Rectal smooth muscle tissue (tissue), 1 donor: ENCODE measurements around the gene EWSR1.

Source experiments
- H3K27ac ChIP-seq: one replicate; pipeline ENCODE4 v1.7.0; 2013; ENCODE audit warnings: low read depth, low read length, inconsistent platforms
- H3K27me3 ChIP-seq: one replicate; pipeline ENCODE4 v1.7.0; 2013; ENCODE audit warnings: low read length; ENCODE audit not compliant: control insufficient read depth, insufficient read depth
- H3K36me3 ChIP-seq: one replicate; pipeline ENCODE4 v1.7.0; 2013; ENCODE audit warnings: low read length; ENCODE audit not compliant: control insufficient read depth, insufficient read depth
- H3K4me1 ChIP-seq: one replicate; pipeline ENCODE4 v1.7.0; 2013; ENCODE audit warnings: low read length; ENCODE audit not compliant: control insufficient read depth, insufficient read depth
- H3K4me3 ChIP-seq: one replicate; pipeline ENCODE4 v1.7.0; 2013; ENCODE audit warnings: low read length
- H3K9ac ChIP-seq: one replicate; pipeline ENCODE4 v1.7.0; 2013; ENCODE audit warnings: low read length

Gene EWSR1

DNA sequence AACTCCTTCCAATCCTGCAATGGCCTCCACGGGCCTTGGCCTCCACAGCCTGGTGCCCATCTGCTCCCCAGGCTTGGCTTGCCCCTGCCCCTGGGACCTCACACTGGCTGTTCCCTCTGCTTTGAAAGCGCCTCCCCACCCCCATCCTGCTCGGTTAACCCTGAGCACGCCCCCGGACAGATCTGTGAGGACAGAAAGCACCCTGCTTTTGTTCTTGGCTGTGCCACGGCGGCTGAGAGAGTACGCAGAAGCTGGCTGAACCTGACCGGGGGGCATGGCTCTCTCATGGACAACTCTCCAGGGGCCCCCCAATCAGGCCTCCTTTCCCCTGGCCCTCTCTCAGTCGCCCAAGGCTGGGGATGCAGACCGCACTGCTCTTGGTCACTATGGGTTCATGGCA, 67.6 kb downstream of the EWSR1 start:
- Histone ChIP-seq H3K4me3 (no peak overlapping the region), H3K9ac (no peak overlapping the region), H3K27me3 (no peaks in the 10 kb centered on the region), H3K27ac (no peak overlapping the region), H3K4me1 (no peaks in the 10 kb centered on the region), H3K36me3 (peaks cover 45% of the 10 kb centered on the region)

DNA sequence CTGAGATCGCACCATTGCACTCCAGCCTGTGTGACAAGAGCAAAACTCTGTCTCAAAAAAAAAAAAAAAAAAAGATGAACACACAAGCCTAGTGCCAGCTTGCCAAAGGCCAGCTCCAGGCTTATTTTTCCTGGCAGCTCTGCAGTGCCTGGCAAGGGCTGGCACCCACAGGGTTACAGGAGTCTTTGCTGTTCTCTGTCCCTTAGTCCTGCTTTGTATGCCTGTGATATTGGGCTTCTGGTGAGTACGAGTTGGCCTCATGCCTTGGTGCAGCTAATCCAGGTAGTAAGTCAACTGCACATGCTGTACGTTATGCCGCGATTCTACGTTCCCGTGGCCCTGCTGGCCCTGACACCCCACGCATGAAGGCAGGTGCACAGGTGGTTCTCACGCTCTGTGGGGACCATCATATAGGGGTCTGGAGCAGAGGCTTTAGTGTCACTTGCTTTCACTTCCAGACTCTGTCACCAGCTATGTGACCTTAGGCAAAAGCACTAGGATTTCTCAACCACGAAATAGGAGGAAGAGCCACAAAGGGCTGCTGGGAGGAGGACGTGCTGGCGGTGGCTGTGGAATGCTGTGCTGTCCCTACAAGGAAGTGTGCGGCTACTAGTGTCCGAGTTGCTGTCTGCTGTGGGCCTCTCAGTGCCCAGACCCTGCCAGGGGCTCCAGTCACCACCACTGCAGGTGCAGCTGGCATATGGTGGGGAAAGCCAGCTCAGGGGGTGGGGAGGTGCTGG, 68.9 kb downstream of the EWSR1 start:
- no peaks in the 10 kb centered on the region for H3K27me3 ChIP-seq
- no peaks in the 10 kb centered on the region for H3K4me1 ChIP-seq
- H3K36me3 ChIP-seq = peaks cover 48% of the 10 kb centered on the region
- no peak overlapping the region for H3K27ac ChIP-seq
- H3K4me3 ChIP-seq = no peak overlapping the region
- H3K9ac ChIP-seq = no peak overlapping the region

DNA sequence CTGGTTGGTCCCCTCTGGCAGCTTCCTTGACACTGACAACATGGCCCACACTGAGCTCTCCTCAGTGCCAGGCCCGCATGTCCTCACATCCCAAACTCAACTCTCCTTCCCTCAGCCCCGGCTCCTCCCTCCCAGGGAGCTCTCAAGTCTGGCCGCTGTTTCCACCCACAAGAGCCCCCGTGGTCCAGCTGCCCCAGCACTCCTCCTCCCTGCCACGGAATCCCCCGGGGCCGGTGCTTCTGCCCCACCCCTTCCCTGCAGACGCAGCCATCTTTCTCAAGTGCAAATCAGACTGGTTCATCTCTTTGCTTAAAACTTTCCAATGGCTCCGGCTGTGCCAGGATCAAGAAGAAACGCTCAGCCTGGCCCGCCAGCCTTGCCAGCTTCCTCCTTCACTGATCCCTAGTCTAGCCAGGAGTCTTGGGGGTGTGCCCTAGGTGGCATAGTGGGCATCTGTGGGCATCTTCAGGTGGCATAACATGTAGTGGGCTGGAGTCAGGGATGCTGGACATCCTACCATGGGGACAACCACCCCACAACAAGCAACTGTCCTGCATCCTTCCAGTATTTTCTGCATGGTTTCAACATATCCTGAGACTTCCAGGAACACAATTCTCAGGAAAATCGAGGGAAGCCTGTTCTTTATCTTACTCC, 69.7 kb downstream of the EWSR1 start:
- H3K27ac ChIP-seq = no peak overlapping the region
- no peaks in the 10 kb centered on the region for H3K4me1 ChIP-seq
- no peak overlapping the region for H3K9ac ChIP-seq
- no peaks in the 10 kb centered on the region for H3K27me3 ChIP-seq
- H3K36me3 ChIP-seq = peaks cover 50% of the 10 kb centered on the region
- H3K4me3 ChIP-seq = no peak overlapping the region

DNA sequence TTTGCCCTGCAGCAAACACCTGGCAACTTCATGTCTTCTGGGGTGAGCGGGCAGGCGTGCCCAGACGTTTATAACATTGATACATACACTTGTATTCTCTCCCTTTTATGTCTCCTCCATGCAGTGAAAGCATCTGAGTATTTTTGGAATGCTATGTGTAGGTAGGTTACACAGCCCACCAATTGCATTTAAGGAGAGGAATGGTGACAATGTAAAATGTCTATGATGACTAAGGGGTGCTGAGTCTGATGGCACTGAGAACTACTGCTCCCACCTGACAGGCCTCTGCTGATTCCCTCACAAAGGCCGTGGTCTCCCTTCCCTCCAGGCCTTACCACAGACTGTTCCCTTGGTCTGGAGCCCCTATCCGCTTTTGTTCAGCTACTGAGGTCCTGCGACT, 70.3 kb downstream of the EWSR1 start:
- H3K36me3 ChIP-seq = peaks cover 55% of the 10 kb centered on the region
- H3K27me3 ChIP-seq = no peaks in the 10 kb centered on the region
- no peak overlapping the region for H3K27ac ChIP-seq
- no peak overlapping the region for H3K4me3 ChIP-seq
- no peak overlapping the region for H3K9ac ChIP-seq
- no peaks in the 10 kb centered on the region for H3K4me1 ChIP-seq

DNA sequence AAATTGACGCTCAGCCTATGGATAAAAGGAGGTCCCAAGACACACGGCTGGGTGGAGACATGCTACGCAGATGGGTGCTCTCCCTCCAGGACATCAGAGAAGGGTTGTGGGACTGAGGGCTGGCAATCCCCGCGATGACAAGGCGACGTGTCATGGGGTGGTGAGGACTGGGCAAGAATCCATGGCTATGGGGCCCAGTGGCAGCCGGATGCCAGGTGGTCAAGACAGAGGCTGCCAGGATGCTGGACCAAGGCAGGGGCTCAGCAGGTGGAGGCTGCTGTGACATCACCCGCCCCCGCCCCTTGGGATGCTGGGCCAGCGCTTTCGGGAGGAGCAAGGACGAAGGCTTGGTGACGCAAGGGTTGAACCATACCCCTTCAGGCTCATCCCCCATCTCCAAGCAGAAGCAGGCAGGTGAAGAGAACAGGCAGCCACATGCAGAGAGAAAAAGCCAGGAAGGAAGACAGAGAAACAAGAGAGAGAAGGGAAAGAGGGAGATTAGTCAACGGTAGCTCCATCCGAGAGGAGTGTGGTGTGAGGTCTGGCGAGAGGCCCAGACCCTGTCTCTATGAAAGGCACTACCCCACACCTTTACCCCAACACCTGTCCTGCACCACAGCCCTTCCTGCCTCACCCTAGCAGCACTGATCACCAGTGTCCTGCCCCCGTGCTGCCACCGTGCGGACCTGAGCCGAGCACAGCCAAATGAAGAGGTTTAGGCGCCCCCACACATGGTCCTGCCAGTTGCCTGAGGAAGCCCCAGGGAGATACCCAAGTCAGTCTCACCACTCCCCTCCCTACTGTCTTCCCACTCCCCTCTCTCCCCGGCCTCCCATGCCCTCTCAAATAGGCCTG, 71.5 kb downstream of the EWSR1 start:
- H3K36me3 ChIP-seq = peaks cover 53% of the 10 kb centered on the region
- no peaks in the 10 kb centered on the region for H3K27me3 ChIP-seq
- peaks cover 6% of the 10 kb centered on the region for H3K4me1 ChIP-seq
- H3K27ac ChIP-seq = no peak overlapping the region
- no peak overlapping the region for H3K9ac ChIP-seq
- H3K4me3 ChIP-seq = no peak overlapping the region

DNA sequence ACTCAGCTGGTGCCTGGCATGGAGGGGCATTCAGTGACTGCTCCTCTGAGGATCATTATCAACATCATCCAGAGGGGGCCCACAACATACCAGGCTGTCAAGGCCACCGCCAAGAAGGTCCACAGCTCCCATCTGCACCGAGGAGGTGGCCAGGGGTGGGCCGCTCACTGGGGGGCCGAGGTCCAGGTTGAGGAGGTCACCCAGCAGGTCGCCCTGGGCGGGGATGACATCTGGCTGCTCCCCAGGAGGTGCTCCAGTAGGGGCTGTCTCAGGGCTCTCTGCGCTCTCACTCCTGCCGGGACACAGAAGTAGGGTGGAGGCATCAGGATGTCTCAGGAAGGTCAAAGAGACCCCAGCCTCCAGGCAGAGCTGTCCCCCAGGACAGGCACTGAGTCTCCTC, 72.5 kb downstream of the EWSR1 start:
- H3K4me1 ChIP-seq = peaks cover 9% of the 10 kb centered on the region
- no peaks in the 10 kb centered on the region for H3K27me3 ChIP-seq
- H3K36me3 ChIP-seq = peaks cover 53% of the 10 kb centered on the region
- H3K27ac ChIP-seq = no peak overlapping the region
- H3K9ac ChIP-seq = no peak overlapping the region
- no peak overlapping the region for H3K4me3 ChIP-seq

DNA sequence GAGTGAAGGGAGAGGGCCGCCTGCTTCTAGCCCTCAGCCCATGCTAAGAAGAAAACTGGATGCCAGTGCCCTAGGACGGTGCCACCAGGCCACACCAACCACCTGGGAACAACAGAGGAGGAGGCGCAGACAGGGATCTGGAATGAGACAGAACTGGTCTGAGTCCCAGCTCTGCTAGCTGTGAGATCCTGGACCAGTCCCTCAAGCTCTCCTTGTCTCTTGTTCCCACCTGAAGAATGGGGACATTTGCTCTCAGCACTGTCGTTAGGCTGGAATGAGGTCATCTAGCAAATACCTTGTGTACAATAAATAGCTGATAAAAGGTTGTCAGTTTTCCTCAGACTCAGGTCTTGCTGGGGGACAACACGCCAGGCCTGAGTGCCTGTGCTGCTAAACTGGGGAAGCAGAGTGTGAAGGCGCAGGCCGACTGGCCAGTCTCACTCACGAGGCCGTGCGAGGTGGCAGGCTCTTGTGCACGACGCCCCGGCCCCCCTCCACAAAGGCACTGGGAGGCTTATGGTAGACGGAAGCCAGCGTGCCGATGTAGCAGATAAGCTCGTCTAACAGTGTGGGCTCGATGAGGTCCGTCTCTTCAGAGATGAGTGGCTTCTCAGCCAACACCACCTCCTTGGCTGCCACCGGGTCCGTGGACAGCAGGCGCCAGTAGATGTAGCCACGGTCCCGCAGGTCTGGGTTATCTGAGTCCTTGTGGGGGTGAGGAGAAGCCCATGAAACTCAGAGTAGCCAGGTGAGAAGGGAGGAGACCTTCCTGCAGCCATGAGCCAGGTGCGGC, 73.2 kb downstream of the EWSR1 start:
- no peaks in the 10 kb centered on the region for H3K27me3 ChIP-seq
- peaks cover 14% of the 10 kb centered on the region for H3K4me1 ChIP-seq
- peaks cover 49% of the 10 kb centered on the region for H3K36me3 ChIP-seq
- no peak overlapping the region for H3K4me3 ChIP-seq
- H3K27ac ChIP-seq = no peak overlapping the region
- H3K9ac ChIP-seq = no peak overlapping the region

DNA sequence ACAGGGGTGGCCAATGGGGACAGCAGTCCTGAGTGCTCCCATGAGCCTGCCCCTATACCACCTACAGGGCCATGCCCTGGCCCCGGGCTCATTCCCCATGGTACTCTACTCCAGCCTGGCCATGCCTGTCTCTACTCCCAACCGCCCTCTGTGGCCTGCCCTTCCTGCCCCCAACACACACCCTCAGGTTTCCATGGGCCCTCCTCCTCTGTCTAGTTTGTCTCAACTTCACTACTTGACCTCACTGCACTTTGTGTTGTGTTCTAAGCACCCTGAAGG, 73.7 kb downstream of the EWSR1 start:
- Histone ChIP-seq H3K27ac (no peak overlapping the region), H3K9ac (no peak overlapping the region), H3K4me1 (peaks cover 20% of the 10 kb centered on the region), H3K36me3 (peaks cover 49% of the 10 kb centered on the region), H3K27me3 (no peaks in the 10 kb centered on the region), H3K4me3 (no peak overlapping the region)

DNA sequence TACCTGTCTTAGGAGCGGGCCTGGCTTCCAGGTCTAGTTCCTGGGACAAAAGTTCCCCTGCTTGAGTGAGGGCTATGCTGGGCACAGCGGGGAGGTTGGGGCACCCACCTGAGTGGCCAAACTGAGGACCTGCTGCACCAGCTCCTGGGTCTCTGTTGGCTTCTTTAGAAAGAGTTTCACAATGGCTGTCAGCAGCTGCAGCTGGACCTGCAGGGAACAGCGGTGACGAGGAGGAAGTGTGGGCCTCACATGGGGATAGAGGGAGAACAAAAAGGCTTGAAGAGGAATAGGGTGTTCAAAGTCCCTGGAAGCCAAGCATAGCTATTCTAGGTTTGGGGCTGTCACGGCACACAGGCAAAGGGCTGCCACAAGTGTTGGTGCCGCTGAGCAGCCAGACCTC, 74.1 kb downstream of the EWSR1 start:
- Histone ChIP-seq H3K27ac (no peak overlapping the region), H3K36me3 (peaks cover 53% of the 10 kb centered on the region), H3K4me1 (peaks cover 22% of the 10 kb centered on the region), H3K9ac (no peak overlapping the region), H3K4me3 (no peak overlapping the region), H3K27me3 (no peaks in the 10 kb centered on the region)

DNA sequence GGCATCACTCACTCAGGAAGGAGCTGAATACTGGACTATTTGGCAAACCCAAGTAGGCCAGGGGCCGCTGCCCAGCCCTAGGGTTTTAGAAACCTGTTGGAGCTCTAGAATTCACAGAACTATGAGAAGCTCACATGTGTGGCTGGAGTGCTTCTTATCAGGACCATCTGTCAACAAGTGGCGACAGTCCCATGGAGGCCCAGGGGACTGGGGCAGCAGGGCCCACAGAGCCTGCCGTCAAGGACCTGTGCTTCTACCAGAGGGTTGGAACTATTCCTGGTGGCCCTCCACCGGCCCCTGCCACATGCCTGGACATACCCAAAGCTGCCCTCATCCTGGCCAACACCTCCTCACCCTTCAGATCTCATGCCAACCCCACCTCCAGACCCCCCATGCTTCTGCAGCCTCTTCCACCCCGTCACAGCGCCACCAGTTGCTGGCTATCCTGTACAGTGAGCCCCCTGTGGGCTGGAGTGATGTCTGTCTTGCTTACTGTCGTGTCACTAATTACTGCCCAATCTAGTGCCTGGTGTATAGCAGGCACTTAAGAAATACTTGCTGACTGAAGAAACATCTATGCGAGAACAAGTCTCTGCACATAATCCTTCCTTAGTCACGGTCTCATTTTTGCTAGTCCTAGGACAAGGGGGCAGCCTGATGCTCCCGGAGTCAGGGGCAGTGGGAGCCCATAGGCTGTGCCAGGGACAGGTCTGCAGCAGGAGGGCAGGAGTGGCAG, 74.7 kb downstream of the EWSR1 start:
- Histone ChIP-seq H3K27me3 (no peaks in the 10 kb centered on the region), H3K9ac (no peak overlapping the region), H3K4me3 (no peak overlapping the region), H3K4me1 (peaks cover 22% of the 10 kb centered on the region), H3K36me3 (peaks cover 56% of the 10 kb centered on the region), H3K27ac (no peak overlapping the region)

DNA sequence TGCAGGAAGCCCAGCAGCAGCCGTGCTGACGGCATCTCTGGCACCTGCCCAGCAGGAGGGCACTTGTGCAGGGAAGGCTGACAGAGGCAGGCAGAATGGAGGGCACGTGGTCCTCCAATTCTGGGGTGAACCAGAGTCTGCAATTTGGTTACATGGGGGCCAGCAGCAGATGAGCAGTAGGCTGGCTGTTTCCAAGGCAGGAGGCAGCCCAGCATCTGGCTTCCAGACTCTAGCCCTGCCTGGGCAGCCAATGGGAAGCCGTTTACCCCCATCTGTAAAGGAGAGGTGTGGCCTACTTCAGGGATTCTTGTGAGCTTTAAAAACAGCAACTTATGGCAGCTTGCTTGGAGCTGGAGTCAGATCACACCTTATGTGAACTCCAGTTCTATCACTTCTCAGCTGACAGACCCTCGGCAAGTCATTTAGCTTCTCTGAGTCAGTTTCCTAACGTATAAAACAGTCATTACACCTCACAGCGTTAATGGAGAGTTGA, 75.3 kb downstream of the EWSR1 start:
- Histone ChIP-seq H3K9ac (no peak overlapping the region), H3K27ac (peak overlapping the region; percentile 8), H3K27me3 (no peaks in the 10 kb centered on the region), H3K36me3 (peaks cover 60% of the 10 kb centered on the region), H3K4me3 (no peak overlapping the region), H3K4me1 (peaks cover 22% of the 10 kb centered on the region)
